Measurements from ENCODE around the gene GCLC.

GCLC gene

DNA sequence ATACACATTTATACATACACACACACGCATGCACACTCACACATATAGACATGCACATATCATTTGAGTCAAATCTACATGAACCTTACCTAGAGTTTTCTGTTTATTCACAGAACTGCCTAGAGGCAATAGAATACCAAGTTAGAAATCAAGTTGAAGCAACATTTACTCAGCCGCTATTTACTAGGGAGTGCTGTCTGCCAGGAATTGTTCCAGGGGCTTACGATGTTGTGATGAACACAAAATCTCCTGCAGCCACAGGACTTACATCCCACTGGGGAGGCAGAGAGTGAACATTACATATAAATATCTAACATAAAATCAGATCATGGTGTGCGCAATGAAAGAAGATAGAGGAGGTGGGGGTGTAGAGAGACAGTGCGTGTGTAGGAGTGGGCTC, 80.4 kb downstream of the GCLC start:
- H3K27me3 ChIP-seq (ENCODE audit: control insufficient read depth in 1 of 2, insufficient read depth in 2 of 2, low read length in 2 of 2), result no peaks in the 10 kb centered on the region
- no peaks in the 10 kb centered on the region for H3K36me3 ChIP-seq (ENCODE audit: insufficient read depth, low read length)
- H3K9me3 ChIP-seq (ENCODE audit: low read length), result no peaks in the 10 kb centered on the region
- no peak overlapping the region for H3K9ac ChIP-seq (ENCODE audit: low read length)
- H3K4me1 ChIP-seq (ENCODE audit: insufficient read depth, low read length), result no peaks in the 10 kb centered on the region
- no peak overlapping the region for H3K4me3 ChIP-seq (ENCODE audit: low read depth in 1 of 2, low read length in 2 of 2)
- no peak overlapping the region for H3K27ac ChIP-seq (ENCODE audit: low read depth, low read length)

DNA sequence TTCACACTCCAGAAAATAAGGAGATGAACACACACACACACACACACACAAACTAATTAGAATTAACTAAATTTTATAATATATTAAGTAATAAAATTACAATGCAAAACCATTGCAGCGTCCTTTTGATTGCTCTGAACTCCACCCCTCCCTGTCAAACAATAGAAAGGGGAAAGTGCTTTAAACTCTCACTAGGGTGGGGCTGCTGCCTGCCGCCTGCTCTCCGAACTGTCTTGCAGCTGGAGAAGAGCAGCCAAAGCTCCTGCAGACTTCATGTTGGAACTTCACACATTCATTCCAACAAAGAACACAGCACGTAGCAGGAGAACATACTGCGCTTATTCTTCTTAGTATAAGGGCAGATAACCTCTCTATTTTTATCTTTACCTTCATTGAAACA, 83.2 kb downstream of the GCLC start:
- no peak overlapping the region for H3K4me3 ChIP-seq (ENCODE audit: low read depth in 1 of 2, low read length in 2 of 2)
- no peaks in the 10 kb centered on the region for H3K9me3 ChIP-seq (ENCODE audit: low read length)
- no peaks in the 10 kb centered on the region for H3K4me1 ChIP-seq (ENCODE audit: insufficient read depth, low read length)
- no peak overlapping the region for H3K9ac ChIP-seq (ENCODE audit: low read length)
- no peak overlapping the region for H3K27ac ChIP-seq (ENCODE audit: low read depth, low read length)
- H3K36me3 ChIP-seq (ENCODE audit: insufficient read depth, low read length), result no peaks in the 10 kb centered on the region
- H3K27me3 ChIP-seq (ENCODE audit: control insufficient read depth in 1 of 2, insufficient read depth in 2 of 2, low read length in 2 of 2), result no peaks in the 10 kb centered on the region

DNA sequence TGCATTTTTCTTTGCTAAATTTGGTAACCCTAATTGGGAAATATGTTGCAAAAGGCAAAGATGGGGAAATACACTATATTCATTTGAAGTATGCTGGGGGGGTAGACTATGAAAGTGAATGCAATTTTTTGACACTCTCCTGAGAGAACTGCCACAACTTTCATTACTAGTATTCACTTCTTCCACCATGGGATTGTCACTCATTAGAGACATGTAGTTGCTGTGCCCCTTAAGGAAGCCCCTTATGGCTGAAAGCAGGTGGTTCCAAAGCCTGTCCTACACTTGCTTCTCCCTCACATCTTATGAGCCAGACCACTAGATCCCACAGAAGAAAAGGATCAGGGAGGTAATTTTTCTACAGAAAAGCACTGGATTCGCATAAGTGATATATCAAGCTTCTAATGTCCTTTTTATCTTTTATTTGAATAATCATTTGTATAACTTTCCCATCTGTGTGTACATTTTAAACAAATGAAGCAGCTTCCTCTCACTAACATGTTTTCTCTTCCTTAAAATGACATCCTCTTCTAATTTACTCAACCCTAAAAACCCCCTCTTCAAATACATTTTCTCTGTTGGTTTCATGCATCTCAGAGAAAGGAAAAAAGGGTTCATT, 83.8 kb downstream of the GCLC start:
- H3K4me1 ChIP-seq (ENCODE audit: insufficient read depth, low read length), result no peaks in the 10 kb centered on the region
- no peak overlapping the region for H3K4me3 ChIP-seq (ENCODE audit: low read depth in 1 of 2, low read length in 2 of 2)
- H3K9me3 ChIP-seq (ENCODE audit: low read length), result no peaks in the 10 kb centered on the region
- no peaks in the 10 kb centered on the region for H3K27me3 ChIP-seq (ENCODE audit: control insufficient read depth in 1 of 2, insufficient read depth in 2 of 2, low read length in 2 of 2)
- no peak overlapping the region for H3K9ac ChIP-seq (ENCODE audit: low read length)
- H3K27ac ChIP-seq (ENCODE audit: low read depth, low read length), result no peak overlapping the region
- H3K36me3 ChIP-seq (ENCODE audit: insufficient read depth, low read length), result no peaks in the 10 kb centered on the region

DNA sequence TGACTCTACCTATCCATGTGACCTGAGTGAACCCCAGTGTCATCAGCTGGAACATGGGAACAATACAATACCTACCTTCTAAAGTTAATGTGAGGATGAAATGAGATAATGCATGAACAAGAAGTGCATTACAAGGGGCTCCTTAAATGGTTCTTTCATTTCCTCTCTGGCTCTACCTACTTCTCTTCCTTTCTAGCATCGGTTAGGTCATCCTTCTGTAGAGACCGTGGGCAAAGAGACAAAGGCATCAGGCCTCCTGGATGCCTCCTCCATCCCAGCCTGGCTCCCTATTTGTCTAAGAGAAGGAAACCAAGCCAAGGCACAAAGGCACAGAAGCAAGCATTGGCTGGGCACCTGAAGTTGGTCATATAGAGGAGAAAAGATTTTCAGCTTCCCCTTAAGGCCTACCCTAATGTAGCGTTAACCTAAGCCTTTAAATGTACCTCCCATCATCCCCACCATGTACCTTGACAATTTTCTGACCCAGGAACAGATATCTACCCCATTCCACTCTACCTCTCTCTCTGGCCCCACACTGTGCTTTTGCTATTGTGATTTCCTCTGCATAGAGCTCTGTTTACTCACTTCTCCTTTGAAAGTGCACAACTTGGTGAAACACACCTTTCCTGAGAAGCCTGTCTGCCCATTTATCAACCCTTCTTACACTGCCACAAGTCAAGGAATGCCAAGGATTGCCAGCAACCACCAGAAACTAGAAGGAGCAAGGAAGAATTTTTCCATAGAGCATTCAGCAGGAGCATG, 86.6 kb downstream of the GCLC start:
- Histone ChIP-seq H3K9me3 (ENCODE audit: low read length) (no peaks in the 10 kb centered on the region), H3K4me1 (ENCODE audit: insufficient read depth, low read length) (no peaks in the 10 kb centered on the region), H3K9ac (ENCODE audit: low read length) (no peak overlapping the region), H3K27ac (ENCODE audit: low read depth, low read length) (no peak overlapping the region), H3K4me3 (ENCODE audit: low read depth in 1 of 2, low read length in 2 of 2) (no peak overlapping the region), H3K36me3 (ENCODE audit: insufficient read depth, low read length) (no peaks in the 10 kb centered on the region), H3K27me3 (ENCODE audit: control insufficient read depth in 1 of 2, insufficient read depth in 2 of 2, low read length in 2 of 2) (no peaks in the 10 kb centered on the region)

DNA sequence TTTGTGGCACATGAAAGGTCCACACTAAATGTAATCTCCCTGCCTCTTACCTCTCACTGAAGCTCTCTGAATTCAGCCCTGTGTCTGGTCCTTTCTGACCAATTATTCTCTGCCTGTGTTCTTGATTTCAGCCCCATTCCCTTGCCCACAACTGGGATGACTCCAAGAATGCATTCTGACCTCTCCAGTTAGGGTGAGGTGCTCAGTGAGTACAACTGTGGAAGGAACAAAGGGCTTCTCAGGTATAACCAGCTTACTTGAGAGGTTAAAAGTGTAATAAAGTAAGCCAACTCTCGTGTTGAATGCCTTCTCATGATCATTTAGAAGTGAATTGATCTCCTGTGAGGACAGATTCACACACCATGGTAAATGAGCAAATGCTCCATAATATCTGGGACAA, 88.1 kb downstream of the GCLC start:
- Histone ChIP-seq H3K4me3 (ENCODE audit: low read depth in 1 of 2, low read length in 2 of 2) (no peak overlapping the region), H3K27me3 (ENCODE audit: control insufficient read depth in 1 of 2, insufficient read depth in 2 of 2, low read length in 2 of 2) (no peaks in the 10 kb centered on the region), H3K4me1 (ENCODE audit: insufficient read depth, low read length) (no peaks in the 10 kb centered on the region), H3K27ac (ENCODE audit: low read depth, low read length) (no peak overlapping the region), H3K36me3 (ENCODE audit: insufficient read depth, low read length) (no peaks in the 10 kb centered on the region), H3K9me3 (ENCODE audit: low read length) (no peaks in the 10 kb centered on the region), H3K9ac (ENCODE audit: low read length) (no peak overlapping the region)

DNA sequence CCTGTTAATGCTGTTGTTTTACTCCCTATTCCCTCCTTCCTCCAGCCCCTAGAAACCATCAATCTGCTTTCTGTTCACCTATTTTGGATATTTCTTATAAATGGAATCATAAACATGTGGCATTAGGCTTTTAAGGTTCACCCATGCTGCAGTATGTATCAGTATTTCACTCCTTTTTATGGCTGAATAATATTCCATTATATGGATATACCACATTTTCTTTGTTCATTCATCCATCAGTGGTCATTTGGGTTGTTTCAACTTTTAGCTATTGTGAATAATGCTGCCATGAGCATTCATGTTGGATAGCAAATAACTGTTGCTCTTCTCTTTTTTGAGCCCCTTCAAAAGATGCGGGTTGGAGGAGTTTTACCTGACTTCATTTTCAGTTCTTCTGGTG, 89.2 kb downstream of the GCLC start:
- Histone ChIP-seq H3K4me3 (ENCODE audit: low read depth in 1 of 2, low read length in 2 of 2) (no peak overlapping the region), H3K9me3 (ENCODE audit: low read length) (no peaks in the 10 kb centered on the region), H3K27me3 (ENCODE audit: control insufficient read depth in 1 of 2, insufficient read depth in 2 of 2, low read length in 2 of 2) (no peaks in the 10 kb centered on the region), H3K9ac (ENCODE audit: low read length) (no peak overlapping the region), H3K36me3 (ENCODE audit: insufficient read depth, low read length) (no peaks in the 10 kb centered on the region), H3K27ac (ENCODE audit: low read depth, low read length) (no peak overlapping the region), H3K4me1 (ENCODE audit: insufficient read depth, low read length) (no peaks in the 10 kb centered on the region)

DNA sequence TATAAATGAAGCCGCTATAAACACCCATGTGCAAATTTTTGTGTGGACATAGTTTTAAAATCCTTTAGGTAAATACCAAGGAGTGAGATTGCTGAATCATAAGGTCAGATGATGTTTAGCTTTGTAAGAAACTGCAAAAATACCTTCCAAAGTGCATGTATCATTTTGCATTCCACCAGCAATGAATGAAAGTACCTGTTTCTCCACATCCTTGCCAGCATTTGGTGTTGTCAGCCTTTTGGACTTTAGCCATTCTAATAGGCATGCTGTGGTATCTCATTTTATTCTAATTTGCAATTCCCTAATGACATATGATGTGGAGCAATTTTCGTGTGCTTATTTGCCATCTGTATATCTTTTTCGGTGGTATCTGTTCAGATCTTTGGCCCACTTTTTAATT, 93.7 kb downstream of the GCLC start:
- Histone ChIP-seq H3K4me1 (ENCODE audit: insufficient read depth, low read length) (no peaks in the 10 kb centered on the region), H3K27me3 (ENCODE audit: control insufficient read depth in 1 of 2, insufficient read depth in 2 of 2, low read length in 2 of 2) (no peaks in the 10 kb centered on the region), H3K27ac (ENCODE audit: low read depth, low read length) (no peak overlapping the region), H3K36me3 (ENCODE audit: insufficient read depth, low read length) (no peaks in the 10 kb centered on the region), H3K4me3 (ENCODE audit: low read depth in 1 of 2, low read length in 2 of 2) (no peak overlapping the region), H3K9ac (ENCODE audit: low read length) (no peak overlapping the region), H3K9me3 (ENCODE audit: low read length) (no peaks in the 10 kb centered on the region)

DNA sequence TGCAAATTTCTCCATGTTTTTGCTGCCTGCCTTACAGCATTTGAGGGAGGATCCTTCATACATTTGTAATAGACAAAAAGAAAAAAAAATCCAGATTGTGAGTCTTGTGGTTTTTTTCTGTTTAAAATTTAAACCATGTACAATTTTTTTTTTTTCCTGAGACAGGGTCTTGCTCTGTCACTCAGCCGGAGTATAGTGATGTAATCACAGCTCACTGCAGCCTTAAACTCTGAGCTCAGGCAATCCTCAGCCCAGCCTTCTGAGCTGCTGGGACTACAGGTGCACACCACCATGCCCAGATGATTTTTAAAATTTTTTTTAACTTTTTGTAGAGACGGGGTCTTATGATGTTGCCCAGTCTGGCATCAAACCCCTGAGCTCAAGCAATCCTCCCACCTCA, 97.0 kb downstream of the GCLC start:
- H3K27ac ChIP-seq (ENCODE audit: low read depth, low read length), result no peak overlapping the region
- no peaks in the 10 kb centered on the region for H3K4me1 ChIP-seq (ENCODE audit: insufficient read depth, low read length)
- H3K9me3 ChIP-seq (ENCODE audit: low read length), result no peaks in the 10 kb centered on the region
- H3K4me3 ChIP-seq (ENCODE audit: low read depth in 1 of 2, low read length in 2 of 2), result no peak overlapping the region
- H3K36me3 ChIP-seq (ENCODE audit: insufficient read depth, low read length), result no peaks in the 10 kb centered on the region
- no peaks in the 10 kb centered on the region for H3K27me3 ChIP-seq (ENCODE audit: control insufficient read depth in 1 of 2, insufficient read depth in 2 of 2, low read length in 2 of 2)
- H3K9ac ChIP-seq (ENCODE audit: low read length), result no peak overlapping the region
